CD4-positive, alpha-beta T cell treated with Interleukin-2 at 100 ng/mL for 4 hours (primary cell): ENCODE measurements around the gene OVOL1.

Experiments
- DNase-seq: peaks from one replicate; pipeline ENCODE4 v3.0.0-alpha.2; 2020; ENCODE audit warnings: low spot score

OVOL1 gene

GRCh38 chr11:65792456-65792855 lies 5.6 kb downstream of the OVOL1 start:
- no peak for DNase-seq

GRCh38 chr11:65793144-65793581 lies 6.3 kb downstream of the OVOL1 start:
- DNase-seq: no peak

DNA sequence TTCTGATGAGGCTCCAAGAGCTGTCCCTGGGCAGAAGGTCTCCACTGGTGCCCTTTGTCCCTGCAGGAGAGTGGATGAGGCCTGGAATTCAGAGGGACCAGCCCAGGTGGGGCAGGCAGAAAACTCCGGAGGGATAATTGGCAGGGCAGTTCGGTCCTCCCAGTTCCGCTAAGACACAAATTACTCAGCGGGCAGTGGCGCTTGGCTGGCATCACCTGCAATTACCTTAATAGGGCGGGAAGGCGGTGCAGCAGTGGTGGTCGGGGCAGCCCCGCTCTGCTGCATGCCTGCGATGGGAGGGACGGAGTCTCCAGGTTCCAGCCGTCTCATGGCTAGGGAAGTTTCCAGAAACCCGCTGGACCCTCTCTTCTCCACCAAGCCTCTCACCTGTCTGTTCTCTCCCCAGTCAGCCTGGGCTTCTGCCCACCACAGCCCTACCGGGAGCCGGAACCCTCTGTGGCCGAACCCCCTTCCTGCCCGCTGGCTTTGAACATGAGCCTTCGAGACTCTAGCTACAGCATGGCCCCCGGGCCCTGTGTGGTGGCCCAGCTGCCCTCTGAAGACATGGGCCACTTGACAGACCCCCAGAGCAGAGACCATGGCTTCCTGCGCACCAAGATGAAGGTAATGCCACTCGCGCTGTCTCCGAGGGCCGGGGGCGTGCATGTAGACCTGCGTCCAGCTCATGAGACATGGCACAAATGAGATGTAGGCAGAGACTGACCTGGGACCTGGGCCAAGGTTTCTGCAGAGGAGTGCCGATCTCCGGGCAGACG lies 7.0 kb downstream of the OVOL1 start:
- no peak for DNase-seq

- DNase-seq: no peak
Observed at GRCh38 chr11:65794570-65795510, 8.0 kb downstream of the OVOL1 start.

DNA sequence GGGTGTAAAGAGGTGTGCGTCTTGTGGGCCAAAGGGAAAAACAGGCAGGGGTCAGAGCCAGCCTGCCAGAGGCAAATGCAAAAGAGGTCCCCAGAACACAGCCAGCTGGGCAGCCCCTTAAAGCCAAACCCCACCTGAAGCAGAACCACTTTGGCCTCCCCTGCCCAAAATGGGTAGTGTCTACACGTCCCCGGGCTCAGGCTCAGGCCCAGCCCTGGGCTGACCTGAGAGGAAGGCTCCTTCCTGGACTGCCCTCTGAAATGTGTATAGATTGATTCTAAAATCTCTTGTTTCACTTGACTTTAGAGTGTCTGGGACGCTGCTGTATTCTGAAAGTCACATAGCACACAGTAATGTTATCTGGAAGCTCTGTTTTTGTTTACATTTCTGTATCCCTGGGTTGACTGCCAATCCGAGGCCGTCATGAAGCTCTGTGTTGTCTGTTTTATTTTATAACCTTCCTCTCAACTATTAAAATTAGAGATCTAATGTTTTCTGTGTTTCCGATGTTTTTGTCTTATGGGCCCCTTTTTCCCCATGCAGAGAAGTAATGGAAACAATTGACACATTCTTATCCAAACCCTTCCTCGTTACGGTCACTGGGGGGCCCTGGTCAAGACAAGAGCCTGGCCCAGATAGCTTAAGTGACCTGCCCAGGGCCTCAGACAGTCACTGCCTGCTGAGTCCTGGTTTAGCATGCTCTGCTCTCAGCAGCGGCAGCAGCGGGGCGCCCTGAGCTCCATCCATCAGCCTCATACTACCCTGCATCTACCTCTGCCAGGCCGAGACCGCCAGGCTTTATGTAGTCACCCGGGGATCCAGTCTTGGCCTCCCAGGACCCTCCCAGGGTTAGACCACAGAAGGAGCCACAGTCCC lies 10.1 kb downstream of the OVOL1 start:
- DNase-seq: no peak

GRCh38 chr11:65797711-65798110 lies 10.8 kb downstream of the OVOL1 start:
- DNase-seq: no peak

GRCh38 chr11:65798882-65799281 lies 12.0 kb downstream of the OVOL1 start:
- DNase-seq: no peak

DNA sequence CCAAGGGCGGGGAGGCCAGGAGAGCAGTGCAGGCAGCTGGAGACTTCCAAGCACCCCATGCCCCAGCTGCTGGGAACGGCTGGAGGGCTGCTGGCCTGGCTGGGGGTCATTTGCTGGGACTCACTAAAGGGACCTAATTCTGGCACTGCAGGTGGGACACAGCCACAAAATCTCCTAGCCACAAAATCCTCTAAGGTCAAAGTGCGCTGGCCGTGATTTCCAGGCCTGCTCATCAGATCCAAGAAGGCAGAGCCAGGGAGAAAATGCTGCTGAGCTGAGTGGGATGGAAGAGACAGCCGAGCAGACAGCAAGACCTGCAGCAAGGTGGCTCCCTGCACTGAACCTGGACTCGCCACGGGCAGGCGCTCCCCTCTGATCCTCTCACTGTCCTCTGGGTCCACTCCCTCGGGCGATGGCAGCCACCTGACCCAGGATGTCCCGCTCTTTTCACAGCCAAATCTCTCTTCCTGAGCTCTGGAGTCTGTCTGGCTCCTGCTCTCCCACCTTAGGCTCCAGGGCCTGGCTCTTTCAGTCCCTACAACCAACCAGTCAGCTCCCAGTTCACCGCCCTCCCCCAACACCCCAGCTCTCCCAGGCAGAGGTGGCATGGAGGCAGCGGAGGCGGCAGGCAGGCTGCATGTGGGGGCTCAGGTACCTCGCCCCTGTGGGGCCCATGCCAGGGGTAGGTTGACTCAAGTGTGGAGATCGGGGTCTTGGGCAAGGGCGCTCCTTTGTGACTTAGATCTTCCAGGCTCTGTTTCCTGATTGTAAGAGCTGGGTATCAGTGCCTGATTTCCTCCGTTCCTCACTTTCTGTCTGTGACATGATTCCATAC lies 14.5 kb downstream of the OVOL1 start:
- DNase-seq: no peak

DNA sequence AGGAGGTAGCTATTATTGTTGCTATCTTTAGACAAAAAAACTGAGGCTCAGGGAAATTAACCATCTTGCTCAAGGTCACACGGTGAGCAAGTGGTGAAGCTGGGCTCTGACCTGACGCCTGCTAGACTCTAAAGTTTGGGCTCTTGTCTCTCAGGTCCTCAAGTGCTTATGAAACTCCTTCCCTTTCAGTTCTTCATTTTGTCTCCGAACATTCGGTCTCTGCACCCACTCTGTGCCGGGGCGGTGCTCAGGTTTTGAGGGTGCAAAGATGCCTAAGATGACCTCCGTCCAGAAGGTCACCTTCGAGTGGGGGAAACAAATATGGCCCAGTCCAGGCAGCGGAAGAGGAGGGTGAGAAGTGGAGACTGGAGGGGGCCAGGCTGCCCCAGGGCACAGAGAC lies 16.0 kb downstream of the OVOL1 start:
- DNase-seq: no peak

DNA sequence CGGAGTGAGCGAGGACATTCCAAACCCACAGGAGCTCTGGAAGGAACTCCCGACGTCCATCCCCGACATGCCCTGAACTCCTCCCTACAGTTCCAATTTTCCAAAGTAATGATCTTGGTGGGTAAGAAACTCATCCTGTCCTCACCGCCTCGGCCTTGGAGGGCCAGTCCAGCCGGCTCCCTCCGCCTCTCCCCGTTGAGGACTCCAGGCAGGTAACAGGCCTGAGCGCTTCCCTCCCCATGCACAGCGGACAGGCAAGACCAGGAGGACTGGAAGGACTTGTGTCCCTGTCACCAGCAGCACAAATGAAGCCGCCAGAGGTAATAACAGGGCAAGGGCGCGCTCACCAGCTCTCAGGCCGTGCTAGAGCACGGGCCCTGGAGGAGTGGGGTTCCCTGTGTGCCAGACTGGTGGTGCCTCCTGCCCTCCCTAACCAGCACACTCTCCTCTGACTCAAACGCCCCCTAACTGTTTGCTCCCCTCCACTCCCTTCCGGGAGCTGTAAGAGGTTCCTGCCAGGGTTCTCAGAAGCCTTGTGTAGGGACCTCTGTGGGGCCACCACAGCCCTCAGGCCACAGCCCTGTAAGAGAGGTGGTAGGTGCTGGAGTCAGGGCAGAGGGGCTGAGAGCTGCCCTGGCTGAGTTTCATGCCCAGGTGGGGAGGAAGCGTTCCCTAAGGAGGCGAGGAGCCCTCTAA lies 17.1 kb downstream of the OVOL1 start:
- no peak for DNase-seq

- no peak for DNase-seq
Observed at GRCh38 chr11:65806979-65807378, 20.1 kb downstream of the OVOL1 start.

DNA sequence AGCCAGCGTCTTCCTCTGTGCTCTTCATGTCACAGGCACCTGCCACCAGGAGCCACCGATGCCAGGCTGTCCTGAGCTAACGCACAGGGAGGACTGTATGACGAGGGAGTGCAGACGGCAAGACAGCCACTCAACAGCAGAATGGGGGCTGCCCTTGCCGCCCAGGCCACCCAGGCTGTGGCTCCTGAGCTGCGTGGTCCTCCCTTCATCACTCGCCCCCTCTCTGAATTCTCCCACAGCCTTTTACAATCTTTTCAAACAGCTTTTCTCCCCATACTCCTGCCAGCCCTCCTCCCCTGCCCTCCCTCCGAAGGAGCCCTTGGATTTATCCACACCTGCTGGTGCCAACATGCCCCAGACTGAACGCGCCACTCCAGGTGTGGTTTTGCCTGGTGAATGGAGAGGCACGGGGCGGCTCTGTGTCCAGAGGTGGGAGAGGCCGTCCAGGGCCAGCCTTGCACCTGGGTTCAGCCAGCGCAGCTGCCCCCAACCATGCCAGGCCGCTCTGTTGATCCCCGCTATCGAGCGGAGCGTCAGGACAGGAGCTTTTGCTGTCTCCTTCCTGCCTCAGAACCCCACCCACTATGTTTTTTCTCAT lies 22.0 kb downstream of the OVOL1 start:
- DNase-seq: no peak

DNA sequence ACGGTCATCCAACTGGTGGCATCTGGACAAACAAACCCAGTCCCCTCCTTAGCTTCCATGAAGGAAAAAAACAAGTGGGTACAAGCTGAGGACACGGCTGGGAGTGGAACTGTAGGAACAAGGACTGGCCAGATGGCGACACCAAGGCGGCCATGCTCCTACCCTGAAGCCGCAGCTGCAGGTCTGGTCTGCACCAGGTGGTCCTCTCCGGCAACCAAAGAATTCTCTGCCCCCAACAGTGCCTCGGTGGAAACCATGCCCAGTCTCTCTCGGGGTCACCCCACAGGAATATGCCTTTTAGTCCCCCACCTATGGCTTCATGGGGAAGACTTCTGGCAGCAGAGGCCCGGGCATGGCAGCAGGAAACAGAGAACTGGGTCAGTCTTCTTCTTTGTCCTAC lies 22.6 kb downstream of the OVOL1 start:
- DNase-seq: no peak

- no peak for DNase-seq
Observed at GRCh38 chr11:65810046-65810868, 23.4 kb downstream of the OVOL1 start.

DNA sequence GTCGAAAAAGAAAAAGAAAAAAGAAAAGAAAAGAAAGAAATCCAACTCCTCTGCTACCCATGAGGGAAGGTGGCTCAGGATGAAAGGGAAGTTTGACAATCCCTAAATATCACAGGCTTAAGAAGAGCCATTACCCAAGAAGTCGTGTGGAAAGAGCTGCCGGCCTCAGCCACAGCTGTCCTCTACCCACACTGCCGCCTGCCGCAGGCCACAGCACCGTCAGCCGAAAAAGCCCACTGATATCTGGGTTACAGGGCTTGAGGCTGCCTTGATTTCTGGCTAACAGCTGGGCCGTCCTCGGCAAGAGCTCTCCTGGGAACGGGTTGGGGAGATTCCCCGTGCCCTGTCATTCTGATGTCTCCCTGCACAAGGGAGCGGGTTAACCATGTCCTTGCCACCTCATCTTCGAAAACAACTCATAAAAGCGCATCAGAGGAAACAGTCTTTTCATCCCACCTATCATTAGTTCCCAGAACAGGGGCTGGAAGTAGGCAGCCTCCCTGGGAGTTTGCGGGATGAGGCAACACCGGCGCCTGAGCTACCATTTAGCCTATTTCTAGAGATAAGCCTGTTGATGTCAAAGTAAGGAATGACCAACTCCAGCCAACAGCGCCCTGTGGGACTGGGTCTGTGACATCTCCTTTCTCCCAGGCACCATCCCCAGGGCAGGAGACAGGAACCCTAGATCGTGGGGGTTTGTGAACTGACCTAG lies 25.1 kb downstream of the OVOL1 start:
- no peak for DNase-seq

DNA sequence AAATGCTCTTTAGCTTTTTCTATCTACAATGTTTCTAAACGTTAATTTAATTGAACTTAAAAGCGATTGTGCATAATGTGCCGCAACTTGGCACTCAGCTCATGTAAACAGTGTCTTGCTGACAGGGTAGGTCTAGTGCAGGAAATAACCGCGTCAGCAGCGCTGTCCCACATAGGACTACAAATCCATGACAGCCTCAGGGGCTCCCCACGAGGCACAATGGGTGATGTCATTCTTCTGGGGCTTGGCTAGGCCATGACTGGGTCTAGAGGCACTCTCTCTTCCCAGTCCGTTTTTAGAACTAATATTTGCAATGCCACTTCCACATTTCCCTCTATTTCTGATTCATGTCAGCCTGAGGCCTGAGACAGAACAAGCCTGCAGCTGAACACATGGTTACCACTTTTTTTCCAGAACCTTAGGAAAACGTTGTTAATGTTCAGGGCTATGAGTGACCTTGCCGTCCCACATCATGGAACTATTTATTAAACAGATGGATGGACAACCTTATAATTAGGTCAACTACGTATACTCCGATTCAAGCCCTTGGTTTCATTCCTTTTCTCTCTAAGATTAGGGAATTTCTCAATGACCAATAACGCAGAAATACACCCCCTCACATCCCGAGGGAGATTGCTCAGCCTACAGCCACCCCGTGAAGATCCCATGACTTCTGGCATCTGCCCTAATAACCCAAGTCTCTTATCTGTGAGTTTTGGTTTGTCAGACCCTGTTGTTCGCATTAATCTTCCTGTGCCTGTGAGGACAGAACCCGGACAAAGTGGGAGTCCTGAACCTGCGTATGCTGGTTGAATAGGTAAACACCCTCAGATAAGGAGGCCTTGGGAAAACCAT lies 27.5 kb downstream of the OVOL1 start:
- no peak for DNase-seq

GRCh38 chr11:65814986-65815565 lies 28.2 kb downstream of the OVOL1 start:
- DNase-seq: no peak
